Neutrophil (primary cell): Measurements from ENCODE around the gene LRRK1.

Experiments used
- H3K27ac ChIP-seq: fragments of 200-600 bp; sonication (generic); 2 replicates; pipeline ENCODE4 v1.5.1; 2016; ENCODE audit warnings: mild to moderate bottlenecking, moderate library complexity
- H3K27me3 ChIP-seq: fragments of 200-600 bp; sonication (generic); 2 replicates; pipeline ENCODE4 v1.6.0; 2016; ENCODE audit warnings: mild to moderate bottlenecking
- H3K36me3 ChIP-seq: fragments of 200-600 bp; sonication (generic); 2 replicates; pipeline ENCODE4 v1.5.1; 2017
- H3K4me1 ChIP-seq, 2 experiments: fragments of 200-600 bp in 1 of 2; sonication (generic) in 1 of 2; 1 replicate in 1 of 2; 2 replicates in 1 of 2; pipeline versions ENCODE4 v1.5.1 to v1.6.1; 2013 to 2016; ENCODE audit warnings: low read depth in 1 of 2, low read length in 1 of 2, mild to moderate bottlenecking in 1 of 2, moderate library complexity in 1 of 2; ENCODE audit not compliant: control insufficient read depth in 1 of 2, insufficient read depth in 1 of 2
- H3K4me3 ChIP-seq, 2 experiments: fragments of 200-600 bp in 1 of 2; sonication (generic) in 1 of 2; 1 replicate in 1 of 2; 2 replicates in 1 of 2; pipeline ENCODE4 v1.5.1; 2013 to 2016; ENCODE audit warnings: low read depth in 1 of 2, low read length in 1 of 2, mild to moderate bottlenecking in 1 of 2, moderate library complexity in 1 of 2
- H3K9me3 ChIP-seq: fragments of 200-600 bp; sonication (generic); 2 replicates; pipeline ENCODE4 v1.5.1; 2016
- TF ChIP-seq, protein P1 (sequence below): fragments of 200-600 bp; sonication (generic); IDR thresholded peaks from 2 replicates; pipeline ENCODE4 v1.5.1; 2016; ENCODE audit warnings: antibody characterized with exemption

The LRRK1 gene

DNA sequence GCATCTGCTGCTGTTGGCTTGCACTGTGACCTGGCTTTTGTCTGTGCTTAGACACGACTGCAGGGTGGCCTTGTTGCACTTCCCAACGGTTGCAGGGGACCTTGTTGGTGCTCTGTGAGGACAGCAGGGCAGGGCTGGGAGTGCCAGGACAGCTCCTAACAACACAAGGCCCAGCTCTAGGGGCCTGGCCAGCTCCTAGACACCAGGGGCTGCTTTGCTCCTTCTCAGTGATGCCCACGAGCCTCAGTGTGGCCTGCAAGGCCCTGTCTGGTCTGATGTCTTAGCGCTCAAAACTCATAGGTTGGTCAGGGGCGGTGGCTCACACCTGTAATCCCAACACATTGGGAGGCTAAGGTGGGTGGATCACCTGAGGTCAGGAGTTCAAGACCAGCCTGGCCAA, 183.6 kb downstream of the LRRK1 start:
- H3K36me3 ChIP-seq, result no peaks in the 10 kb centered on the region
- no peak overlapping the region for H3K27ac ChIP-seq
- H3K9me3 ChIP-seq, result no peaks in the 10 kb centered on the region
- H3K27me3 ChIP-seq, result no peaks in the 10 kb centered on the region
- TF ChIP-seq, protein P1, sequence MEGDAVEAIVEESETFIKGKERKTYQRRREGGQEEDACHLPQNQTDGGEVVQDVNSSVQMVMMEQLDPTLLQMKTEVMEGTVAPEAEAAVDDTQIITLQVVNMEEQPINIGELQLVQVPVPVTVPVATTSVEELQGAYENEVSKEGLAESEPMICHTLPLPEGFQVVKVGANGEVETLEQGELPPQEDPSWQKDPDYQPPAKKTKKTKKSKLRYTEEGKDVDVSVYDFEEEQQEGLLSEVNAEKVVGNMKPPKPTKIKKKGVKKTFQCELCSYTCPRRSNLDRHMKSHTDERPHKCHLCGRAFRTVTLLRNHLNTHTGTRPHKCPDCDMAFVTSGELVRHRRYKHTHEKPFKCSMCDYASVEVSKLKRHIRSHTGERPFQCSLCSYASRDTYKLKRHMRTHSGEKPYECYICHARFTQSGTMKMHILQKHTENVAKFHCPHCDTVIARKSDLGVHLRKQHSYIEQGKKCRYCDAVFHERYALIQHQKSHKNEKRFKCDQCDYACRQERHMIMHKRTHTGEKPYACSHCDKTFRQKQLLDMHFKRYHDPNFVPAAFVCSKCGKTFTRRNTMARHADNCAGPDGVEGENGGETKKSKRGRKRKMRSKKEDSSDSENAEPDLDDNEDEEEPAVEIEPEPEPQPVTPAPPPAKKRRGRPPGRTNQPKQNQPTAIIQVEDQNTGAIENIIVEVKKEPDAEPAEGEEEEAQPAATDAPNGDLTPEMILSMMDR, result no peak
- no peaks in the 10 kb centered on the region for H3K4me1 ChIP-seq
- H3K4me3 ChIP-seq, result no peak overlapping the region

DNA sequence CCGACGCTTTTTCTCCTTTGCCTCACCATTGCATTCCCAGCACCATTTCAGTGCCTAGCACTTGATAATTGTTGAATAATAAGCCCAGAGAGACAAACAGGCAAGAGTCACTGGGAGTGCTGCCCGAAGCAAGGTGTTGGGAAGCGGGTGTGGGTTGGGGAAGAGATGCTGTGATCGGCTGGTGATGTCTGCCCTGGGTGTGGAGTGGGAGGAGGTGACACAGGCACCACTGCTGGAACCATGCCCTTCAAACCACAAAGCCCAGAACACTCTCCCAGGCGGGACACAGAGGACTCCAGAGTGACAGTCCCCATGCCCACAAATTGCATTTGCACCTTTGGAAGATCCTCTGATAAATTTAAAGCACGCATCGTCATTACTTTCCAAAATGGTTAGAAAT, 184.4 kb downstream of the LRRK1 start:
- Histone ChIP-seq H3K9me3 (no peaks in the 10 kb centered on the region), H3K27ac (no peak overlapping the region), H3K4me3 (no peak overlapping the region), H3K27me3 (no peaks in the 10 kb centered on the region), H3K4me1 (no peaks in the 10 kb centered on the region), H3K36me3 (no peaks in the 10 kb centered on the region)
- TF ChIP-seq, protein P1, result no peak

DNA sequence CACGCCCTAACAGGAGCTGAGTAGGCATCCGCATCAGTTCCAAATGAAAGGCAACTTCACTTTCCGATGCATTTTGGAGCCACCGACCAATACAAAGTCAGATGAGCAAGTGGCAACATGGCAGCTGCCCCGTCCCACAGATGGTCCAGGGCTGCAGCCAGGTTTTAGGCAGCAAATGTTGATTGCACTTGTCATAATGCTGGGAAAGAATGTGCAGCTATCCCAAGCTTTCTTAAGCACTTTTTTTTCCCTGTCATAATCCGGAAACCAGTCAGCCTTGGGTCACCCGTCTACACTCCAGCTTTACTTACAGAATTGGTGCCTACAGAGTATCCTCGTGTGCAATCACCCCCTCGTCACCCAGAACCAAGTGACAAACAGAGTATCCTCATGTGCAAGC, 185.0 kb downstream of the LRRK1 start:
- Histone ChIP-seq H3K27ac (no peak overlapping the region), H3K4me1 (no peaks in the 10 kb centered on the region), H3K27me3 (no peaks in the 10 kb centered on the region), H3K9me3 (no peaks in the 10 kb centered on the region), H3K4me3 (no peak overlapping the region), H3K36me3 (no peaks in the 10 kb centered on the region)
- TF ChIP-seq, protein P1, result no peak

DNA sequence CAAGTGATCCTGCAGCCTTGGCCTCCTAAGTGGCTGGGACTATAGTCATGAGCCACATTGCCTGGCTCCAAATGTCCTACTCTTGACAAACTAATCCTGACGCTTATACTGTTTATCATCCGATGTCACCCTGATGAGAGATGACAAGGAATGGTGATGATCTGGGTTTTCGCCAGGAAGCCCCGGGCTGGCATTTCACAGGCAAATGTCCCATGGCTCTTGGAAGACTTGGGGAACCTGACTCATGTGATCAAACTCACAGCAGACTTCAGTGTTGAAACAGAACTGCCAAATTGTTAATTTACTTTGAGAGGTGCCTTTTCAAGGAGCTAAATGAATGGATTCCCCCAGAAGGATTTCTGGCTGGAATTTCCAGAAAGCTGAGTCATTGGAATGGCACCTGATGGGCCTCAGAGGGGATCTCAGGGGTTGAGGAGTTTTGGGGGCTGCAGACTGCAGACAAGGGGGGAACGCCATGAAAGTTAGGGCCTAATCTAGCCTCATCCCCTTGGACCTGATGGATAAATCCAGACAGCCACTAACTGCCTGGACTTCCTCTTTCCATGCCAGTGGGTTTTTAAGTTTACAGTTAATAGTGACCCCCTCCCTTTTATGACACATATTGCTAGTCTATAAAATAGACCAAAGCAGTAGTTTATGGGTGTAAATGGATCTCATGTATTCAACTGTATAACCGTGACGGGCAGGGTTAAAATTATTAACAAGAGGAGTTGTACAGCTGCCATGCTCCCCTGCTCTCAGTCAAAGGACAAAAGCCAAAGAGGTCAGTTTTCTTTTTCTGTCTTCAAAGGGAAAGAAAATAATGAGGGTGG, 186.1 kb downstream of the LRRK1 start:
- no peaks in the 10 kb centered on the region for H3K4me1 ChIP-seq
- H3K36me3 ChIP-seq, result no peaks in the 10 kb centered on the region
- no peaks in the 10 kb centered on the region for H3K27me3 ChIP-seq
- no peaks in the 10 kb centered on the region for H3K9me3 ChIP-seq
- no peak overlapping the region for H3K27ac ChIP-seq
- TF ChIP-seq, protein P1, result no peak
- no peak overlapping the region for H3K4me3 ChIP-seq

DNA sequence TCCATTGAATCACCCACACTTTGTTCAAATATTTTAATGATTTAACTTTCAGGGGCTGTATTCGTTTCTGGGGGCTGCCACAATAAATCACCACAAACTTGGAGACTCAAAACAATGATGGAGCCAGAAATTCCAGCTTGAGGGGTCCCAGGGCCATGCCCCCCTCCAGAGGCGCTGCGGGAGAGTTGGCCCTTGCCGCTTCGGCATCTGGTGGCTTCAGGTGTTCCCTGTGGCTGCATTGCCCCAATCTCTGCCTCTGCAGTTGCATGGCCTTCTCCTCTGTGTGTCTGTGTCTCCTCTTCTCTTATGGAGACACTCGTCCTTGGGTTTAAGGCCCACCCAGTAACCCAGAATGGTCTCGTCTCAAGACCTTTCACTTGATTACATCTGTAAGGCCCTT, 187.9 kb downstream of the LRRK1 start:
- TF ChIP-seq, protein P1, result no peak
- H3K36me3 ChIP-seq, result no peaks in the 10 kb centered on the region

More for the DNA sequence above, 187.9 kb downstream of the LRRK1 start:
- Histone ChIP-seq H3K9me3 (no peaks in the 10 kb centered on the region), H3K27ac (no peak overlapping the region), H3K27me3 (no peaks in the 10 kb centered on the region), H3K4me3 (no peak overlapping the region), H3K4me1 (no peaks in the 10 kb centered on the region)
